ENCODE data around the gene EGFL7. TPM values are rescaled to one million over a fixed set of nuclear protein-coding genes. Genes with fewer than 3 reads are reported as not detected.
A peak's percentile ranks its signal among the peaks of the same experiment; 100 is the strongest.

The EGFL7 gene
- total and polyA plus RNA-seq, 2 of the 13 experiments (the other 11 are each of a cell fraction or from before 2014, with no cell fraction given), result 0.20 to 5.1 TPM

DNA sequence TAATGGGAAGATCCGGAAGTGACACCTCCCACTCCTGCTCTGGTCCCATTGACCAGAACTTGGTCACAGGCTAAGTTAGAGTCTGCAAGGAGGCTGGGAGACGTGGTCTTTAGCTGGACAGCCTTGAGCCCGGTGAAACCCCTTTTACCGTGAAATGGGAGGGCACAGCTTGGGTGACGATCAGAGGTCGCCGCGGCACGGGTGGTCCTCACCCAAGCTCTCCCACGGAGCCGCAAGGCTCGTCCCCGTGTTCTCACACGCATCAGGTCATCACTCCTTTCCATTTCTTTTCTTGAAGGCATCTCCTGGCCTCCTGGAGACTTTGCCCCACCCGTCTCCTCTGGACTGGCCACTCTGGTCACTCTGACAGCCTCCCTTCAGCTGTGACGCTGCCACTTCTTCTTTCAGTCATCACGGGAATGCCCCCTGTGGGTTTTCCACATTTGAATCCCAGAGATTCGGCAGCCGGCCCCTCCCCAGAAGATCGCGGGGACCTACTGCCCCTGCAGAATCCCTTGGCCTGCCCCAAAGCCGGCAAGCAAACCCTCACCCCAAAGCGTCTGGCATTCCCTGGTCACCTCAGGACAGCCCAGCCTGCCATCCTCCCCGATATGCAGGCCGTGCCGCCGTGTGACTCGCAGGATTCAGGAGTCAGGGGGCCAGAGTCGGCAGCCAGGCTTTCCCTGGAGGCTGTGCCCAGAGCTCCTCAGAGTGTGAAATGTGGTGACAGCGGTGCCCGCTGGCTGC lies 18.9 kb upstream of the EGFL7 start (continued):
- TF ChIP-seq ZBTB7A (CRISPR knock-in tag; IDR thresholded peaks at IDR 0.05) (no peak), ZNF350 (CRISPR knock-in tag; IDR thresholded peaks at IDR 0.05; ENCODE audit: borderline replicate concordance, low read depth) (no peak), ZNF296 (CRISPR knock-in tag; conservative IDR thresholded peaks at IDR 0.05) (no peak), EHMT2 (IDR thresholded peaks at IDR 0.05; ENCODE audit: borderline replicate concordance, low read depth, low read length) (no peak), HNF4G (IDR thresholded peaks at IDR 0.05; ENCODE audit: borderline replicate concordance, low read depth, low read length) (no peak), HNF4G (CRISPR knock-in tag; IDR thresholded peaks at IDR 0.05; ENCODE audit: borderline replicate concordance, low read depth) (no peak), ZNF232 (CRISPR knock-in tag; IDR thresholded peaks at IDR 0.05; ENCODE audit: borderline replicate concordance) (peak; percentile 56; the same call in 1 of the 2 replicates), ZBTB46 (CRISPR knock-in tag; IDR thresholded peaks at IDR 0.05; ENCODE audit: borderline replicate concordance) (no peak), HIVEP1 (CRISPR knock-in tag; IDR thresholded peaks at IDR 0.05) (peak; percentile 22; the same call in 1 of the 2 replicates), ZNF546 (CRISPR knock-in tag; conservative IDR thresholded peaks at IDR 0.05) (0 out of 2 replicates have a peak, but pooled peaks have one; percentile 3), PPARG (CRISPR knock-in tag; conservative IDR thresholded peaks at IDR 0.05) (no peak), SUZ12 (IDR thresholded peaks at IDR 0.05; ENCODE audit: low read depth, low read length) (no peak), YY1 (IDR thresholded peaks at IDR 0.05; ENCODE audit: insufficient read depth, insufficient replicate concordance, low read depth, low read length) (no peak), DNMT1 (CRISPR knock-in tag; IDR thresholded peaks at IDR 0.05) (0 out of 2 replicates have a peak, but pooled peaks have one; percentile 25), ESRRA (CRISPR knock-in tag; IDR thresholded peaks at IDR 0.05; ENCODE audit: low read depth) (no peak), NFYB (CRISPR knock-in tag; IDR thresholded peaks at IDR 0.05) (no peak), SMAD9 (CRISPR knock-in tag; IDR thresholded peaks at IDR 0.05) (no peak), XBP1 (CRISPR knock-in tag; IDR thresholded peaks at IDR 0.05) (no peak), ZEB1 (IDR thresholded peaks at IDR 0.05; ENCODE audit: insufficient replicate concordance, low read depth) (no peak), ZBTB26 (CRISPR knock-in tag; IDR thresholded peaks at IDR 0.05; ENCODE audit: borderline replicate concordance) (no peak)
- TF ChIP-seq, protein P1, sequence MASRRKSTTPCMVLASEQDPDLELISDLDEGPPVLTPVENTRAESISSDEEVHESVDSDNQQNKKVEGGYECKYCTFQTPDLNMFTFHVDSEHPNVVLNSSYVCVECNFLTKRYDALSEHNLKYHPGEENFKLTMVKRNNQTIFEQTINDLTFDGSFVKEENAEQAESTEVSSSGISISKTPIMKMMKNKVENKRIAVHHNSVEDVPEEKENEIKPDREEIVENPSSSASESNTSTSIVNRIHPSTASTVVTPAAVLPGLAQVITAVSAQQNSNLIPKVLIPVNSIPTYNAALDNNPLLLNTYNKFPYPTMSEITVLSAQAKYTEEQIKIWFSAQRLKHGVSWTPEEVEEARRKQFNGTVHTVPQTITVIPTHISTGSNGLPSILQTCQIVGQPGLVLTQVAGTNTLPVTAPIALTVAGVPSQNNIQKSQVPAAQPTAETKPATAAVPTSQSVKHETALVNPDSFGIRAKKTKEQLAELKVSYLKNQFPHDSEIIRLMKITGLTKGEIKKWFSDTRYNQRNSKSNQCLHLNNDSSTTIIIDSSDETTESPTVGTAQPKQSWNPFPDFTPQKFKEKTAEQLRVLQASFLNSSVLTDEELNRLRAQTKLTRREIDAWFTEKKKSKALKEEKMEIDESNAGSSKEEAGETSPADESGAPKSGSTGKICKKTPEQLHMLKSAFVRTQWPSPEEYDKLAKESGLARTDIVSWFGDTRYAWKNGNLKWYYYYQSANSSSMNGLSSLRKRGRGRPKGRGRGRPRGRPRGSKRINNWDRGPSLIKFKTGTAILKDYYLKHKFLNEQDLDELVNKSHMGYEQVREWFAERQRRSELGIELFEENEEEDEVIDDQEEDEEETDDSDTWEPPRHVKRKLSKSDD (CRISPR knock-in tag; IDR thresholded peaks at IDR 0.05; ENCODE audit: low read depth), result no peak
- TF ChIP-seq, protein P2, sequence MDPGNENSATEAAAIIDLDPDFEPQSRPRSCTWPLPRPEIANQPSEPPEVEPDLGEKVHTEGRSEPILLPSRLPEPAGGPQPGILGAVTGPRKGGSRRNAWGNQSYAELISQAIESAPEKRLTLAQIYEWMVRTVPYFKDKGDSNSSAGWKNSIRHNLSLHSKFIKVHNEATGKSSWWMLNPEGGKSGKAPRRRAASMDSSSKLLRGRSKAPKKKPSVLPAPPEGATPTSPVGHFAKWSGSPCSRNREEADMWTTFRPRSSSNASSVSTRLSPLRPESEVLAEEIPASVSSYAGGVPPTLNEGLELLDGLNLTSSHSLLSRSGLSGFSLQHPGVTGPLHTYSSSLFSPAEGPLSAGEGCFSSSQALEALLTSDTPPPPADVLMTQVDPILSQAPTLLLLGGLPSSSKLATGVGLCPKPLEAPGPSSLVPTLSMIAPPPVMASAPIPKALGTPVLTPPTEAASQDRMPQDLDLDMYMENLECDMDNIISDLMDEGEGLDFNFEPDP (CRISPR knock-in tag; conservative IDR thresholded peaks at IDR 0.05), result no peak

All from HepG2 (cell line).